ENCODE results near the gene LRP2. TPM values are rescaled to one million over a fixed set of nuclear protein-coding genes. Genes with fewer than 3 reads are reported as not detected.

The LRP2 gene
- total and polyA plus RNA-seq, 2 experiments from 2014 or later, result 0.68 to 2.7 TPM

GRCh38 chr2:169384816-169385215 lies 22.5 kb upstream of the LRP2 start:
- no peaks in the 10 kb centered on the region for H3K4me1 Mint-ChIP-seq
- DNase-seq (ENCODE audit: low spot score) (no peak), ATAC-seq (no peak)
- Histone ChIP-seq H3K36me3 (ENCODE audit: insufficient read depth) (no peaks in the 10 kb centered on the region), H3K27ac (ENCODE audit: low read depth) (no peak overlapping the region), H2AFZ (no peak overlapping the region), H3K79me2 (replicated peaks; ENCODE audit: insufficient read depth) (no peaks in the 10 kb centered on the region), H3K4me2 (no peak overlapping the region), H3K9me2 (ENCODE audit: insufficient read depth) (no peaks in the 10 kb centered on the region), H3K4me3 (no peak overlapping the region), H3K4me1 (ENCODE audit: insufficient read depth) (no peaks in the 10 kb centered on the region), H4K20me1 (replicated peaks; ENCODE audit: insufficient read depth) (no peaks in the 10 kb centered on the region), H3F3A (replicated peaks; ENCODE audit: low read depth) (no peaks in the 10 kb centered on the region), H3K27me3 (ENCODE audit: insufficient read depth) (no peaks in the 10 kb centered on the region)
- no peak overlapping the region for H3K27ac Mint-ChIP-seq
- TF ChIP-seq ZNF114 (CRISPR knock-in tag; IDR thresholded peaks at IDR 0.05), result no peak
- no peak for TF ChIP-seq ZNF331 (CRISPR knock-in tag; IDR thresholded peaks at IDR 0.05; ENCODE audit: low read depth)
- TF ChIP-seq, protein P1, sequence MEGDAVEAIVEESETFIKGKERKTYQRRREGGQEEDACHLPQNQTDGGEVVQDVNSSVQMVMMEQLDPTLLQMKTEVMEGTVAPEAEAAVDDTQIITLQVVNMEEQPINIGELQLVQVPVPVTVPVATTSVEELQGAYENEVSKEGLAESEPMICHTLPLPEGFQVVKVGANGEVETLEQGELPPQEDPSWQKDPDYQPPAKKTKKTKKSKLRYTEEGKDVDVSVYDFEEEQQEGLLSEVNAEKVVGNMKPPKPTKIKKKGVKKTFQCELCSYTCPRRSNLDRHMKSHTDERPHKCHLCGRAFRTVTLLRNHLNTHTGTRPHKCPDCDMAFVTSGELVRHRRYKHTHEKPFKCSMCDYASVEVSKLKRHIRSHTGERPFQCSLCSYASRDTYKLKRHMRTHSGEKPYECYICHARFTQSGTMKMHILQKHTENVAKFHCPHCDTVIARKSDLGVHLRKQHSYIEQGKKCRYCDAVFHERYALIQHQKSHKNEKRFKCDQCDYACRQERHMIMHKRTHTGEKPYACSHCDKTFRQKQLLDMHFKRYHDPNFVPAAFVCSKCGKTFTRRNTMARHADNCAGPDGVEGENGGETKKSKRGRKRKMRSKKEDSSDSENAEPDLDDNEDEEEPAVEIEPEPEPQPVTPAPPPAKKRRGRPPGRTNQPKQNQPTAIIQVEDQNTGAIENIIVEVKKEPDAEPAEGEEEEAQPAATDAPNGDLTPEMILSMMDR (conservative IDR thresholded peaks at IDR 0.05; ENCODE audit: low read depth in 2 of 2), result no peak
- TF ChIP-seq CREB1 (CRISPR knock-in tag; IDR thresholded peaks at IDR 0.05; ENCODE audit: low read depth), result no peak
- TF ChIP-seq, protein P2, sequence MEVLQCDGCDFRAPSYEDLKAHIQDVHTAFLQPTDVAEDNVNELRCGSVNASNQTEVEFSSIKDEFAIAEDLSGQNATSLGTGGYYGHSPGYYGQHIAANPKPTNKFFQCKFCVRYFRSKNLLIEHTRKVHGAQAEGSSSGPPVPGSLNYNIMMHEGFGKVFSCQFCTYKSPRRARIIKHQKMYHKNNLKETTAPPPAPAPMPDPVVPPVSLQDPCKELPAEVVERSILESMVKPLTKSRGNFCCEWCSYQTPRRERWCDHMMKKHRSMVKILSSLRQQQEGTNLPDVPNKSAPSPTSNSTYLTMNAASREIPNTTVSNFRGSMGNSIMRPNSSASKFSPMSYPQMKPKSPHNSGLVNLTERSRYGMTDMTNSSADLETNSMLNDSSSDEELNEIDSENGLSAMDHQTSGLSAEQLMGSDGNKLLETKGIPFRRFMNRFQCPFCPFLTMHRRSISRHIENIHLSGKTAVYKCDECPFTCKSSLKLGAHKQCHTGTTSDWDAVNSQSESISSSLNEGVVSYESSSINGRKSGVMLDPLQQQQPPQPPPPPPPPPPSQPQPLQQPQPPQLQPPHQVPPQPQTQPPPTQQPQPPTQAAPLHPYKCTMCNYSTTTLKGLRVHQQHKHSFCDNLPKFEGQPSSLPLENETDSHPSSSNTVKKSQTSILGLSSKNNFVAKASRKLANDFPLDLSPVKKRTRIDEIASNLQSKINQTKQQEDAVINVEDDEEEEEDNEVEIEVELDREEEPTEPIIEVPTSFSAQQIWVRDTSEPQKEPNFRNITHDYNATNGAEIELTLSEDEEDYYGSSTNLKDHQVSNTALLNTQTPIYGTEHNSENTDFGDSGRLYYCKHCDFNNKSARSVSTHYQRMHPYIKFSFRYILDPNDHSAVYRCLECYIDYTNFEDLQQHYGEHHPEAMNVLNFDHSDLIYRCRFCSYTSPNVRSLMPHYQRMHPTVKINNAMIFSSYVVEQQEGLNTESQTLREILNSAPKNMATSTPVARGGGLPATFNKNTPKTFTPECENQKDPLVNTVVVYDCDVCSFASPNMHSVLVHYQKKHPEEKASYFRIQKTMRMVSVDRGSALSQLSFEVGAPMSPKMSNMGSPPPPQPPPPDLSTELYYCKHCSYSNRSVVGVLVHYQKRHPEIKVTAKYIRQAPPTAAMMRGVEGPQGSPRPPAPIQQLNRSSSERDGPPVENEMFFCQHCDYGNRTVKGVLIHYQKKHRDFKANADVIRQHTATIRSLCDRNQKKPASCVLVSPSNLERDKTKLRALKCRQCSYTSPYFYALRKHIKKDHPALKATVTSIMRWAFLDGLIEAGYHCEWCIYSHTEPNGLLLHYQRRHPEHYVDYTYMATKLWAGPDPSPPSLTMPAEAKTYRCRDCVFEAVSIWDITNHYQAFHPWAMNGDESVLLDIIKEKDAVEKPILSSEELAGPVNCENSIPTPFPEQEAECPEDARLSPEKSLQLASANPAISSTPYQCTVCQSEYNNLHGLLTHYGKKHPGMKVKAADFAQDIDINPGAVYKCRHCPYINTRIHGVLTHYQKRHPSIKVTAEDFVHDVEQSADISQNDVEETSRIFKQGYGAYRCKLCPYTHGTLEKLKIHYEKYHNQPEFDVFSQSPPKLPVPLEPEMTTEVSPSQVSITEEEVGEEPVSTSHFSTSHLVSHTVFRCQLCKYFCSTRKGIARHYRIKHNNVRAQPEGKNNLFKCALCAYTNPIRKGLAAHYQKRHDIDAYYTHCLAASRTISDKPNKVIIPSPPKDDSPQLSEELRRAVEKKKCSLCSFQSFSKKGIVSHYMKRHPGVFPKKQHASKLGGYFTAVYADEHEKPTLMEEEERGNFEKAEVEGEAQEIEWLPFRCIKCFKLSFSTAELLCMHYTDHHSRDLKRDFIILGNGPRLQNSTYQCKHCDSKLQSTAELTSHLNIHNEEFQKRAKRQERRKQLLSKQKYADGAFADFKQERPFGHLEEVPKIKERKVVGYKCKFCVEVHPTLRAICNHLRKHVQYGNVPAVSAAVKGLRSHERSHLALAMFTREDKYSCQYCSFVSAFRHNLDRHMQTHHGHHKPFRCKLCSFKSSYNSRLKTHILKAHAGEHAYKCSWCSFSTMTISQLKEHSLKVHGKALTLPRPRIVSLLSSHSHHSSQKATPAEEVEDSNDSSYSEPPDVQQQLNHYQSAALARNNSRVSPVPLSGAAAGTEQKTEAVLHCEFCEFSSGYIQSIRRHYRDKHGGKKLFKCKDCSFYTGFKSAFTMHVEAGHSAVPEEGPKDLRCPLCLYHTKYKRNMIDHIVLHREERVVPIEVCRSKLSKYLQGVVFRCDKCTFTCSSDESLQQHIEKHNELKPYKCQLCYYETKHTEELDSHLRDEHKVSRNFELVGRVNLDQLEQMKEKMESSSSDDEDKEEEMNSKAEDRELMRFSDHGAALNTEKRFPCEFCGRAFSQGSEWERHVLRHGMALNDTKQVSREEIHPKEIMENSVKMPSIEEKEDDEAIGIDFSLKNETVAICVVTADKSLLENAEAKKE (CRISPR knock-in tag; IDR thresholded peaks at IDR 0.05), result no peak
- no peak for TF ChIP-seq POLR2AphosphoS5 (IDR thresholded peaks at IDR 0.05; ENCODE audit: low read depth)
- TF ChIP-seq STAT1 (IDR thresholded peaks at IDR 0.05; ENCODE audit: unreplicated experiment), result no peak
- TF ChIP-seq, protein P3, sequence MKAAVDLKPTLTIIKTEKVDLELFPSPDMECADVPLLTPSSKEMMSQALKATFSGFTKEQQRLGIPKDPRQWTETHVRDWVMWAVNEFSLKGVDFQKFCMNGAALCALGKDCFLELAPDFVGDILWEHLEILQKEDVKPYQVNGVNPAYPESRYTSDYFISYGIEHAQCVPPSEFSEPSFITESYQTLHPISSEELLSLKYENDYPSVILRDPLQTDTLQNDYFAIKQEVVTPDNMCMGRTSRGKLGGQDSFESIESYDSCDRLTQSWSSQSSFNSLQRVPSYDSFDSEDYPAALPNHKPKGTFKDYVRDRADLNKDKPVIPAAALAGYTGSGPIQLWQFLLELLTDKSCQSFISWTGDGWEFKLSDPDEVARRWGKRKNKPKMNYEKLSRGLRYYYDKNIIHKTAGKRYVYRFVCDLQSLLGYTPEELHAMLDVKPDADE (IDR thresholded peaks at IDR 0.05), result no peak
- TF ChIP-seq EZH2phosphoT487 (IDR thresholded peaks at IDR 0.05; ENCODE audit: unreplicated experiment), result no peak
- no peak overlapping the region for H3K4me3 Mint-ChIP-seq
- H3K9me3 Mint-ChIP-seq, result no peaks in the 10 kb centered on the region
- peaks cover 3% of the 10 kb centered on the region for H3K27me3 Mint-ChIP-seq (ENCODE audit: insufficient read depth, low read depth, poor library complexity)
- H3K36me3 Mint-ChIP-seq (ENCODE audit: low read depth), result no peaks in the 10 kb centered on the region

Data from GM23338 (cell line).